ENCODE measurements around the gene C1orf122.

The C1orf122 gene

DNA sequence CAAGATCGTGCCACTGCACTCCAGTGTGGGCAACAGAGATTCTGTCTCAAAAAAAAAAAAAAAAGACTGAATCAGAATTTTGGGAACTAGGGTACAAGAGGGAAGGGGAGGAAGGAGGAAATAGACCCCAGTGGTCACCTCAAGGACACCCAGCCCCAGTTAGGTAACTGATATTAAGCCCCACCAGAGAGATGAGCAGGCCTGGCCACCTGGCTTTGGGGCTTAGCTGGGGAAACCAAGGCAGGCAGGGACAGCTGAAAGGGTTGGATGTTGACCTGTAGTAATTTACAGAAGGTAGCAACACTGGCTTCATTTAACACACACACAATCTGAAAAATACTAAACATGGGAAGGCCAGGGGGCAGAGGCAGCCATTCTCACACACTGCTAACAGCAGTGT is 5.2 kb upstream of the C1orf122 start:
- no peak for DNase-seq

GRCh38 chr1:37807220-37807554 is 403 bp upstream of the C1orf122 start:
- no peak for DNase-seq

DNA sequence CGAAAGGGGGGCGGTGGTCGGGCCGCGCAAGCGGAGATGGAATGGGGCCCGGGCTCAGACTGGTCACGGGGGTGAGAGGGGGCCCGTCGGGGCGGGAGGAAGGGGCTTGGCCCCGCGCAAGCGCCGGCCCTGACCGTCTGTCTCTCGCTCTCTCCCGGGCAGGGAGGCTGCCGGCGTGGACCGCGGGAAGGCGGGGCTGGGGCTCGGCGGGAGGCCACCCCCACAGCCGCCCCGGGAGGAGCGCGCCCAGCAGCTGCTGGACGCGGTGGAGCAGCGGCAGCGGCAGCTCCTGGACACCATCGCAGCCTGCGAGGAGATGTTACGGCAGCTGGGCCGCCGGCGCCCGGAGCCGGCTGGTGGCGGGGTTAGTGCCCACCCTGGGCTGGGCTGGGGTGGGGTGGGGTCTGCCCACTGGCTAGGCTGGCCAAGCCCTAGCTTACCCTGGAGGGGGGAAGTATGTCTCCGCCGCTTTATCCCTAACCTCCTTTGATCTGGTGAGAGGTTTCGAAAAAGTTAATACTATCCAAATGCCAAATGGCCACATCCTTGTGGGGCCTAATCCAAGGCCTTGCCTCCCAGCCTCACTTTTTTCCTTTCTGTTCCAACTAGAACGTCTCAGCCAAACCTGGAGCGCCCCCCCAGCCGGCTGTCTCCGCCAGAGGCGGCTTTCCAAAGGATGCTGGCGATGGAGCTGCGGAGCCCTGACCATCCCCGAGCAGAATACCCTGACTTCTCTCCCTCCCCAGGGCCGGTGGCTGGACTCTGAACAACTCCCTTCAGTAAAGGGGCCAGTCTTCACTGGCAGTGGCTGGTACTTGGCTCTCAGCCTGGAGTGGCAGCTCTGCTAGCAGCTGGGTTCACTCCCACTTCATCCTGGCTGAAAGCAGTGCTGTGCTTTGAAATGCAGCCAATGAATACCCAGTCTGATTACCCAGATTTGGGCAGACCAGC is 1.1 kb downstream of the C1orf122 start:
- no peak for DNase-seq

GRCh38 chr1:37809942-37810341 is 2.4 kb downstream of the C1orf122 start:
- no peak for DNase-seq

DNA sequence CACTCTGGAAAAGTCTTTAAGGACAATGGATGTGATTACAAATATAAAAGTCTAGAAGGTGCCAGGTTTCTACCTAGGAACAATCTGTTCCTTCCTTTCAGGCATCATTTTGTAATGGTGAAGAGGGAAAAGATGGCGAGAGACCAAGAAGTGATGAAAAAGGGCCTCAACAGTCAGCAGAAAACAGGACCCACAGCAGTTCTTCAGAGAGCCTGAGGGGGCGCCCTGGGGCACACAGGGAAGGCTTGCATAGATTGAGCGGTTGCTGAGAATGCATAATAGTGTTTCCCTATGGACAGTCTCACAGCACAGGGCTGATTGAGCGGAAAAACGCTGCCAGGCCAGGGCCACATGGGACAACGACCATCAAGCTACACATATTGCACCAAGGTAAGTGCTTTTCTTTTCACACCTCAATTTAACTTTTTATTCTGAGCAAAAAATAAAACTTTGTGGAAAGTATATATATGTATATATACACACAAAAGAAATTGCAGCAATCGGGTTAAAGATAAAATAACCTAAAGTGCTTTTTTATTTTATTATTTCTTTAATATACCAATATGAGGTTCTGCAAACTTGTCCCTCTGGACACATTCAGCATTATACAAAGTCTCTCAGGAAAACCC is 3.6 kb downstream of the C1orf122 start:
- peak; percentile 25 for DNase-seq

- no peak for DNase-seq
Observed at GRCh38 chr1:37813529-37814145, 6.0 kb downstream of the C1orf122 start.

- no peak for DNase-seq
Observed at GRCh38 chr1:37814252-37814651, 6.7 kb downstream of the C1orf122 start.

DNA sequence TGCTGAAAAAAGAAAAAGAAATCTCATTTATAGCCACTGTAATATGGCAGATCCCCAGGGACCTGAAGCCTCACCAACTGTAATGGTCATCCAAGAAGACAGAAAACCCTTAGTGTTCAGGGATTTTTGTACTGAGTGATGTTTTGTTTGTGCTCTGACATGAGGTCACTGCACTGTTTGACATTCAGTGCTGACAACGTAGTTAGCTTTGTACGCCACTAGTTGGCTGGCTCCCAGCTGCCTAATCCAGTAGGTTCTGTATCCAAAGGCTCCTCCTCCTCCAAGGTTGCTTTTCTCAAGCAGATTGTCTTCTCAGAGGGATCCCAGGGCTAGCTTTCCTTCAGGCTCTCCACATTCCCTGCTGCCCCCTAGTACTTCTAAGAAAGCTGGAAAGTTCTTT is 9.9 kb downstream of the C1orf122 start:
- DNase-seq, result no peak

- DNase-seq, result no peak
Observed at GRCh38 chr1:37821481-37821880, 13.9 kb downstream of the C1orf122 start.

- DNase-seq, result no peak
Observed at GRCh38 chr1:37822906-37823815, 15.6 kb downstream of the C1orf122 start.

GRCh38 chr1:37824001-37824400 is 16.4 kb downstream of the C1orf122 start:
- DNase-seq, result no peak

DNA sequence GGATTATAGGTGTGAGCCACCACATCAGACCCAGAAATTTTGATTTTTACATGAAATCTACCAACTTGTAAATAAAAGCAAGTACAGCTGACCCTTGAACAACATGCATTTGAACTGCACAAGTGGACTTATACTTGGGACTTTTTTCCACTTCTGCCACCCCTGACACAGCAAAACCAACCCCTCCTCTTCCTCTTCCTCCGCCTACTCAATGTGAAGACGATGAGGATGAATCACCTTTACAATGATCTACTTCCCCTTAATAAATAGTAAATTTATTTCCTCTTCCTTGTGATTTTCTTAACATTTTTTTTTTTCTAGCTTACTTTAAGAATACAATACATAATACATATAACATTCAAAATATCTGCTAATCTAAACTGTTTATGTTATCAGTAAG is 17.9 kb downstream of the C1orf122 start:
- DNase-seq, result no peak

DNA sequence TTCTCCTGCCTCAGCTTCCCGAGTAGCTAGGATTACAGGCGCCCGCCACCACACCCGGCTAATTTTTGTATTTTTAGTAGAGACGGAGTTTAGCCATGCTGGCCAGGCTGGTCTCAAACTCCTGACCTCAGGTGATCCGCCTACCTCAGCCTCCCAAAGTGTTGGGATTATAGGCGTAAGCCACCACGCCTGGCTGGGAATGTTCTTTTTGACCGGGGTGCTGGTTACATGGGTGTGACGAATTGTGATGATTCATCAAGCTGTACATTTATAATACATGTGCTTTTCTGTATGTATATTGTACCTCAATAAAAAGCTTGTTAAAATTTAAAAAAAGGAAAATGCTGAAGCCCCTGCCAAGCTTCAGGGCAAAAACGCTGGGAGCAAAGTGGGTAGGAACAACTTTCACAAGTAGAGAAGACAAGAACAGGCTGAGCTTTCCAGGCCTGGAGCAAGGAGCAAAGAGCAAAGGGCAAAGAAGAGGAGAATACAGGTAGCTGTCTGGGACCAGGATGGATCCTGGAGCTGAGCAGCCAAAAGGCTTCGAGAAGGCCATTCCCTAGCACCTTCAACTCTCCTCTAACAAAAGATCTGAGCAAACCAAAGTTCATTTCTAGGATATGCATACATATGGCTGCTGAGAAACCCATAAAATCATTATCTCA is 21.0 kb downstream of the C1orf122 start:
- no peak for DNase-seq

GRCh38 chr1:37831109-37831508 is 23.5 kb downstream of the C1orf122 start:
- DNase-seq, result no peak

DNA sequence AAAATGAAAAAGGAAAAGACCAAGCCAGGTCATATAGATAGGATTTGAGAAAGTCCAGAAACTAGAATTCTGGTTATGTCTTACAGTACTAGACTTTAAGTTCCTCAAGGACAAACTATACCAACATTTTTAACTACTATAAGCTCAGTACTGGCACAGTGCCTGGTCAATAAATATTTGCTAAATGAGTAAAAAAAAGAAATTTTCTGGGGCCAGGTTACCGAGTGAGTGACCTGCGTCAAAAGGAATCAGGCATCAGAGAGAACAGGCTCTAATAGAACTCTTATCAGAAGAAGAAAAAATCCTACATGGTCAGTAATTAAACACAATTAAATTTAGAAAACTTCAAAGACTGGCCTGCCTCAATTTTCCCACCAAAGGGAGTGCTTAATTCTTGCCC is 24.2 kb downstream of the C1orf122 start:
- DNase-seq, result no peak

- no peak for DNase-seq
Observed at GRCh38 chr1:37836788-37837187, 29.2 kb downstream of the C1orf122 start.

- no peak for DNase-seq
Observed at GRCh38 chr1:37839676-37840075, 32.1 kb downstream of the C1orf122 start.

GRCh38 chr1:37840711-37841110 is 33.1 kb downstream of the C1orf122 start:
- no peak for DNase-seq

DNA sequence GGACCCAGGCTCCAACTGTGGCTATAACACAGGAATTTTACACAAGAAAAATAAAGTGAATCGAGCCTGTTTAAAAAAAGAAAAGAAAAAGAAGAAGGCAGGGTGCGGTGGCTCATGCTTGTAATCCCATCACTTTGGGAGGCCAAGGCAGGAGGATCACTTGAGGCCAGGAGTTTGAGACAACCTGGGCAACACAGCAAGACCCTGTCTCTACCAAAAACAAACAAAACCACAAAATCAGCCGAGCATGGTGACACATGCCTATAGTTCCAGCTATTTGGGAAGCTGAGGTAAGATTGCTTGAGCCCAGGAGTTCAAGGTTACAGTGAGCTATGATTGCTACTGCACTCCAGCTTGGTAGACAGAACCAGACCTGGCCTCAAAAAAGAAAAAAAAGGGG is 34.1 kb downstream of the C1orf122 start:
- no peak for DNase-seq

GRCh38 chr1:37844536-37844935 is 36.9 kb downstream of the C1orf122 start:
- no peak for DNase-seq

DNA sequence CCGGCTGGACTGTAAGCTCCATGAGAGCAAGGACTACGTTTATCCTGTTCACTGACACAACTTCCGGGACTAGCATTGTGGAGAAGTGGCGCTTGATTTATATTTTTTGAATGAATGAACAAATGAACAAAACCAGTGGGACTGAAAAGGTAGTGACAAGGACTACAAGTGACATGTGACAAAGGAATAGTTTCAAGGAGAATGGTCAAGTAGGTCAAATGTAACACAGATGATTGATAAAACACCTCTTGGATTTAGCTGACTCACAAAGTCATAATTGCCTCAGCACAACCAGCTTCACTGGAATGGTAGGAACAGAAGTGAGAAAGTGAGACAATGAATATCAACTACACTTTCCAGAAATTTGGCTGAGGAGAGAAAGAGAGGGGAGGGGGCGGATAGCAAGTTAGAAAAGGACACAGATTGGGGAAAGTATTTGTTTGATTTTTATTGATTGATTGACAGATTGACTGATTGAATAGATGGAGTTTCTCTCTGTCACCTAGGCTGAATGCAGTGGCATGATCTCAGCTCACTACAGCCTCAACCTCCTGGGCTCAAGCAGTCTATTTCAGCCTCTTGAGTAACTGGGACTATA is 37.6 kb downstream of the C1orf122 start:
- DNase-seq, result no peak

DNA sequence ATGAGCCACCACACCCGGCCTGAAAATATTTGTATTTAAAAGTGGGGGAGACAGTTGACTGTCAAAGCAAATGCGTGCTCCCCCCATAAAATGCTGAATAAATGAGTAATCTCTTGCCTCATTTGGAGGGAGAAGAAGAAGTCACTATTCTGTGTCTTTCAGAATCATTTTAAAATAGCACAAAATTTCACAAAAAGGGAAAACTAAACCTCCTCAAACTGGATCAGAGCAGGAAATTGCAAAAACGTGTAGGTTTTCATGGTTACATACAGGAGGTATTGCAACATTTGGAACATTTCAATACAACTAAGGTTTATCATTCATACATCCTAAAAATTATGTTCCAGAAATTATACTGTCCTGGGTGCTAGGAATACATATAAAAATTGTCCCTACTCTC is 38.2 kb downstream of the C1orf122 start:
- peak; percentile 82 for DNase-seq
